Endodermal cell (in vitro differentiated cells): ENCODE data around the gene MARCHF3. TPM values are rescaled to one million over a fixed set of nuclear protein-coding genes. Genes with fewer than 3 reads are reported as not detected.

ENCODE experiments used
- DNase-seq: peaks from one replicate; pipeline ENCODE4 v3.0.0-alpha.2; 2017
- H3K27ac ChIP-seq: 2 replicates; pipeline ENCODE4 v1.5.1; 2013; ENCODE audit warnings: mild to moderate bottlenecking, low read depth, low read length, moderate library complexity
- H3K27me3 ChIP-seq: 2 replicates; pipeline ENCODE4 v1.6.1; 2013; ENCODE audit warnings: mild to moderate bottlenecking, low read length, moderate library complexity; ENCODE audit not compliant: insufficient read depth, control insufficient read depth, poor library complexity, severe bottlenecking
- H3K36me3 ChIP-seq: 2 replicates; pipeline ENCODE4 v1.7.0; 2013; ENCODE audit warnings: mild to moderate bottlenecking, low read length, moderate library complexity; ENCODE audit not compliant: control insufficient read depth, insufficient read depth
- H3K4me1 ChIP-seq: one replicate; pipeline ENCODE4 v1.7.0; 2013; ENCODE audit warnings: low read length; ENCODE audit not compliant: control insufficient read depth, insufficient read depth
- H3K4me3 ChIP-seq: 2 replicates; pipeline ENCODE4 v1.5.1; 2013; ENCODE audit warnings: mild to moderate bottlenecking, low read length, moderate library complexity
- H3K9ac ChIP-seq: 2 replicates; pipeline ENCODE4 v1.6.1; 2013; ENCODE audit warnings: mild to moderate bottlenecking, low read length, moderate library complexity; ENCODE audit not compliant: poor library complexity, severe bottlenecking; ENCODE audit errors: extremely low read depth
- H3K9me3 ChIP-seq: 2 replicates; pipeline ENCODE4 v1.6.1; 2013; ENCODE audit warnings: mild to moderate bottlenecking, low read length, moderate library complexity; ENCODE audit not compliant: control insufficient read depth
- H3K27ac Mint-ChIP-seq: 2 replicates; pipeline ENCODE4 v1.8.0; 2020; ENCODE audit warnings: mixed read lengths
- H3K27me3 Mint-ChIP-seq: 2 replicates; pipeline ENCODE4 v1.8.0; 2021; ENCODE audit warnings: mild to moderate bottlenecking, mixed read lengths; ENCODE audit not compliant: insufficient read depth
- H3K36me3 Mint-ChIP-seq: 2 replicates; pipeline ENCODE4 v1.8.0; 2020; ENCODE audit warnings: low read depth, mixed read lengths
- H3K4me1 Mint-ChIP-seq: 2 replicates; pipeline ENCODE4 v1.8.0; 2020; ENCODE audit warnings: mixed read lengths
- H3K4me3 Mint-ChIP-seq: 2 replicates; pipeline ENCODE4 v1.8.0; 2020; ENCODE audit warnings: mild to moderate bottlenecking, moderate library complexity, mixed read lengths
- H3K9me3 Mint-ChIP-seq: 2 replicates; pipeline ENCODE4 v1.8.0; 2020; ENCODE audit warnings: mild to moderate bottlenecking, mixed read lengths
- WGBS, 2 experiments: methylation state at CpG; one replicate each; pipeline versions ENCODE4 v1.1.5 to v1.1.7; 2013; ENCODE audit warnings: missing lambda C conversion rate in 2 of 2, mixed read lengths in 1 of 2; ENCODE audit not compliant: insufficient coverage in 1 of 2, insufficient read length in 1 of 2; 5-methylcytosine and 5-hydroxymethylcytosine counted together
- total RNA-seq, 2 donors: library from RNA; stranded (reverse); fragmentation: NEBNext Ultra II Directional in 1 of 2; extraction: Animal tissue kit (Norgen Biotek cat#: 25700) in 1 of 2; gene quantifications; 2 replicates in 1 of 2; 3 replicates in 1 of 2; pipeline ENCODE4 v1.2.1, GENCODE V29; 2021
- TF ChIP-seq, protein P1 (sequence below): fragments of 200-600 bp; sonication (generic); conservative IDR thresholded peaks from 2 replicates; pipeline ENCODE4 v1.5.0; 2021; ENCODE audit warnings: antibody characterized with exemption, mild to moderate bottlenecking

Gene MARCHF3
- total RNA-seq, 2 donors from 2014 or later = 4.4 to 11.3 TPM

DNA sequence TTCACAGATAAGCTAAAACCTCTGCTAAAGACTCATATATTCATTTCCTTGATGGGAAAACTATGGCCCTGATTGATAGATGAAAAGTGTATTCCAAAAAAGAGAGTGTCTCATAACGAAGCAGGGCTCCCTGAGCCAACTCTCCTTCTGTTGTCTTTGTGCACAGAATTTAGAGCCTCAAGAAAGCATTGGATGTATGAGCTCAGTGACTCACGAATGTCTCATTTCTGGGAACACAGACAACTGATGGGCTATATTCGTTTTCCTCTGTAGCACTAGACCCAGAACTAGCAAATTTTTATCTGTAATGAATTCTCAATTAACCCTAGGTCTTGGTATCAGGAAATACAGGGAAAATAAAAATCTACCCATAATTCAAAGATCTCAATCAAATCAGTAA lies 165.1 kb downstream of the MARCHF3 start:
- Histone ChIP-seq H3K36me3 (peaks cover 26% of the 10 kb centered on the region), H3K27me3 (no peaks in the 10 kb centered on the region), H3K4me3 (no peak overlapping the region), H3K4me1 (no peaks in the 10 kb centered on the region), H3K9me3 (no peaks in the 10 kb centered on the region), H3K27ac (no peak overlapping the region), H3K9ac (no peak overlapping the region)
- peaks cover 27% of the 10 kb centered on the region for H3K4me1 Mint-ChIP-seq
- H3K36me3 Mint-ChIP-seq = peaks cover 12% of the 10 kb centered on the region
- no peaks in the 10 kb centered on the region for H3K9me3 Mint-ChIP-seq
- no peak overlapping the region for H3K4me3 Mint-ChIP-seq
- 92 to 97% methylated on average over 3 of the region's 3 CpGs for WGBS, 2 experiments
- H3K27ac Mint-ChIP-seq = no peak overlapping the region
- no peak for DNase-seq
- TF ChIP-seq, protein P1, sequence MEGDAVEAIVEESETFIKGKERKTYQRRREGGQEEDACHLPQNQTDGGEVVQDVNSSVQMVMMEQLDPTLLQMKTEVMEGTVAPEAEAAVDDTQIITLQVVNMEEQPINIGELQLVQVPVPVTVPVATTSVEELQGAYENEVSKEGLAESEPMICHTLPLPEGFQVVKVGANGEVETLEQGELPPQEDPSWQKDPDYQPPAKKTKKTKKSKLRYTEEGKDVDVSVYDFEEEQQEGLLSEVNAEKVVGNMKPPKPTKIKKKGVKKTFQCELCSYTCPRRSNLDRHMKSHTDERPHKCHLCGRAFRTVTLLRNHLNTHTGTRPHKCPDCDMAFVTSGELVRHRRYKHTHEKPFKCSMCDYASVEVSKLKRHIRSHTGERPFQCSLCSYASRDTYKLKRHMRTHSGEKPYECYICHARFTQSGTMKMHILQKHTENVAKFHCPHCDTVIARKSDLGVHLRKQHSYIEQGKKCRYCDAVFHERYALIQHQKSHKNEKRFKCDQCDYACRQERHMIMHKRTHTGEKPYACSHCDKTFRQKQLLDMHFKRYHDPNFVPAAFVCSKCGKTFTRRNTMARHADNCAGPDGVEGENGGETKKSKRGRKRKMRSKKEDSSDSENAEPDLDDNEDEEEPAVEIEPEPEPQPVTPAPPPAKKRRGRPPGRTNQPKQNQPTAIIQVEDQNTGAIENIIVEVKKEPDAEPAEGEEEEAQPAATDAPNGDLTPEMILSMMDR = no peak
- H3K27me3 Mint-ChIP-seq = peaks cover 5% of the 10 kb centered on the region

DNA sequence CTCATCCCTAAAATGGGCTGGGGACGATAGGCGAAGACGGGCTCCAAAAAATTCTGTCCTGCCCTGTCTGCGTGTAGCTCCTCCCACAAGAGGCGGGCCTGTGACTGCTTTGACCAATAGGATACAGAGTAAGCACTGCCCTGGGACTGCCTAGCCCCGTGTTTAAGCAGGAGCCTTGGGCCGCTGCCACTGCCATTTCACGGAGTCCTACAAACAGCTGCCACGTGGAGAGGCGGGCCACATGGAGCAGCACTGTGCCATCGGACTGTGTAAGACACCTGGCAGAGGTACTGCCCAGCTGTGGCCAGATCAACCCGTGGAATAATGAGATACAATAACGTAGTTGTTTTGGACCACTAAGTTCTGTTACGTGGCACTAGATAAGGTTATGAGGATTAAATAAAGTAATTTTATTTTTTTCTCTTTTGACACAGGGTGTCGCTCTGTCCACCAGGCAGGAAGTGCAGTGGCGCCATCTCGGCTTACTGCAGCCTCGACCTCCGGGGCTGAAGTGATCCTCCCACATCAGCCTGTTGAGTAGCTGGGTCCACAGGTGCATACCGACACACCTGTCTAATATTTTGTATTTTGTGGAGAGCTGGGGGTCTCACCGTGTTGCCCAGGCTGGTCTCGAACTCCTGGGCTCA lies 166.2 kb downstream of the MARCHF3 start:
- H3K27ac Mint-ChIP-seq = no peak overlapping the region
- WGBS, 2 experiments = 95 to 99% methylated on average over 12 to 22 of the region's 22 CpGs
- peak; percentile 69 for DNase-seq
- Histone ChIP-seq H3K36me3 (peaks cover 18% of the 10 kb centered on the region), H3K4me1 (no peaks in the 10 kb centered on the region), H3K9ac (no peak overlapping the region), H3K4me3 (no peak overlapping the region), H3K27me3 (no peaks in the 10 kb centered on the region), H3K27ac (no peak overlapping the region), H3K9me3 (no peaks in the 10 kb centered on the region)
- TF ChIP-seq, protein P1 = no peak
- H3K27me3 Mint-ChIP-seq = peaks cover 2% of the 10 kb centered on the region
- H3K4me3 Mint-ChIP-seq = no peak overlapping the region
- H3K36me3 Mint-ChIP-seq = peaks cover 15% of the 10 kb centered on the region
- H3K4me1 Mint-ChIP-seq = peaks cover 21% of the 10 kb centered on the region
- no peaks in the 10 kb centered on the region for H3K9me3 Mint-ChIP-seq

DNA sequence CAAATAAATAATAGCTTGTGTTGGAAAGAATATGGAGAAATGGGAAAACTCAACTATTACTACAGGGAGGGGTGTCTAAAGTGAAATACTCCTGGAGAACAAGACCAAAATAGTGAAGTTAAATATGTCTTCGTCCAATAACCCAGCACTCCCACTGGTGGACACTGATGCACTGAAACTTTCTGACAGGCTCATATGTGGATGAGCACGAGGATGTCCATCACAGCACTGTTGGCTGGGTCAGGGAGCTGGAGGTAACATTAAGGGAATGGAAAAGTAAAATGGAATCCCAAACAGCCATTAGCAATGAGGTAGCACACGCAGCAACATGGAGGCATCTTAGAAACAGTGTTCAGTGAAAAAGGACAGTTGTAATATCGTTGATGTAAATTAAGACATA lies 167.0 kb downstream of the MARCHF3 start:
- H3K27ac Mint-ChIP-seq = no peak overlapping the region
- H3K36me3 Mint-ChIP-seq = peaks cover 19% of the 10 kb centered on the region
- H3K9me3 ChIP-seq = no peaks in the 10 kb centered on the region
- H3K27ac ChIP-seq = no peak overlapping the region
- H3K27me3 Mint-ChIP-seq = no peaks in the 10 kb centered on the region
- DNase-seq = no peak
- WGBS, 2 experiments = 94 to 100% methylated on average over 2 to 3 of the region's 4 CpGs
- H3K9me3 Mint-ChIP-seq = peaks cover 1% of the 10 kb centered on the region
- H3K4me1 ChIP-seq = no peaks in the 10 kb centered on the region
- no peak overlapping the region for H3K4me3 Mint-ChIP-seq
- H3K9ac ChIP-seq = no peak overlapping the region
- H3K27me3 ChIP-seq = no peaks in the 10 kb centered on the region
- H3K4me1 Mint-ChIP-seq = peaks cover 16% of the 10 kb centered on the region
- TF ChIP-seq, protein P1 = no peak
- H3K36me3 ChIP-seq = peaks cover 18% of the 10 kb centered on the region
- peak overlapping the region; percentile 9 for H3K4me3 ChIP-seq
